Activated T-cell treated with anti-CD3 and anti-CD28 coated beads, Interleukin-2, amount 50 U/mL, for 24 hours (primary cell): ENCODE measurements around the gene LRP6.
A peak's percentile ranks its signal among the peaks of the same experiment; 100 is the strongest.
"Not testable (repeated sequence)": the region's sequence is repeated elsewhere in the genome, so short reads cannot be mapped to it uniquely, and the experiment has no call there.

ENCODE experiments used
- DNase-seq: peaks from one replicate; pipeline ENCODE4 v3.0.0-alpha.2; 2020
- H3K27ac Mint-ChIP-seq: 2 replicates; pipeline ENCODE4 v1.8.0; 2020; ENCODE audit warnings: mild to moderate bottlenecking, mixed read lengths
- H3K27me3 Mint-ChIP-seq: 2 replicates; pipeline ENCODE4 v1.8.0; 2020; ENCODE audit warnings: mixed read lengths
- H3K36me3 Mint-ChIP-seq: 2 replicates; pipeline ENCODE4 v1.8.0; 2020; ENCODE audit warnings: low read depth, mixed read lengths
- H3K4me1 Mint-ChIP-seq: 2 replicates; pipeline ENCODE4 v1.8.0; 2020; ENCODE audit warnings: low read depth, mixed read lengths
- H3K4me3 Mint-ChIP-seq: 2 replicates; pipeline ENCODE4 v1.8.0; 2020; ENCODE audit warnings: mild to moderate bottlenecking, moderate library complexity, mixed read lengths
- H3K9me3 Mint-ChIP-seq: 2 replicates; pipeline ENCODE4 v1.8.0; 2020; ENCODE audit warnings: mixed read lengths

Gene LRP6

GRCh38 chr12:12275874-12276273 is 9.0 kb upstream of the LRP6 start:
- Mint-ChIP-seq H3K36me3 (no peaks in the 10 kb centered on the region), H3K4me3 (no peak overlapping the region), H3K27me3 (no peaks in the 10 kb centered on the region), H3K4me1 (no peaks in the 10 kb centered on the region), H3K9me3 (peaks cover 12% of the 10 kb centered on the region), H3K27ac (no peak overlapping the region)
- no peak for DNase-seq

- DNase-seq: no peak
- no peaks in the 10 kb centered on the region for H3K27me3 Mint-ChIP-seq
- H3K4me3 Mint-ChIP-seq: no peak overlapping the region
- no peaks in the 10 kb centered on the region for H3K36me3 Mint-ChIP-seq
- no peak overlapping the region for H3K27ac Mint-ChIP-seq
- H3K9me3 Mint-ChIP-seq: peaks cover 12% of the 10 kb centered on the region
- no peaks in the 10 kb centered on the region for H3K4me1 Mint-ChIP-seq
These were observed 6.6 kb upstream of the LRP6 start for GRCh38 chr12:12273291-12273957.

DNA sequence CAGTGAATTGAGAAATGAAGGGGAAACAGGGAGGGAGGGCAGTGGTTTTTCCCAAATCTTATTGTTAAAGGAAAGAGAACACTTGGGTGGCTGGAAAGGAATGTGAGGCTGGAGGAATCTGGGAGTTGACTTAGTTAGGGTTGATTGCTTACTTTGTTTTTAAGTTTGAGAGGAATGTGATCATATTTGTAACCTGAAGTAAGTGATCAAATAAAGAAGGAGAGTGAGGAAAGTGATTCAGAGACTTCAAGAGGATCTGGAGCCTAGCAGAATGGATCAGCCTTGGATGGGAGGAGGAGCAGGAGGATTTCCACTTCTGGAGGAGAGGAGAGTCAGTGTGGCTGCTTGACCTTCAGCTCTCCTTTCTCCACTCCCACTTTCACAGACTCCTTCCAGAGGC is 6.0 kb upstream of the LRP6 start:
- Mint-ChIP-seq H3K27me3 (peaks cover 3% of the 10 kb centered on the region), H3K36me3 (no peaks in the 10 kb centered on the region), H3K4me1 (no peaks in the 10 kb centered on the region), H3K27ac (no peak overlapping the region), H3K4me3 (no peak overlapping the region), H3K9me3 (peaks cover 12% of the 10 kb centered on the region)
- no peak for DNase-seq

DNA sequence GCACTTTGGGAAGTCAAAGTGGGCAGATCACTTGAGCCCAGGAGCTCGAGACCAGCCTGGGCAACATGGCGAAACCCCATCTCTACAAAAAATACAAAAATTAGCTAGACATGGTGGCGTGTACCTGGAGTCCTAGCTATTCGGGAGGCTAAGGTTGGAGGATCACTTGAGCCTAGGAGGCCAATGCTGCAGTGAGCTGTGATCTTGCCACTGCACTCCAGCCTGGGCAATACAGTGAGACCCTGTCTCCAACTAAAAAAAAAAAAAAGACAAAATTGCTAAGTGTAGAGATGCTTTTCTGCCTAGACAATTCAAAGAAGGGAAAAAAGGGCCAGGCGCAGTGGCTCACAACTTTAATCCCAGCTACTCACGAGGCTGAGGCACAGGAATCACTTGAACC is 3.4 kb upstream of the LRP6 start:
- DNase-seq: no peak
- Mint-ChIP-seq H3K27me3 (peaks cover 18% of the 10 kb centered on the region), H3K36me3 (peaks cover 3% of the 10 kb centered on the region), H3K27ac (no peak overlapping the region), H3K4me1 (peaks cover 16% of the 10 kb centered on the region), H3K9me3 (no peaks in the 10 kb centered on the region), H3K4me3 (no peak overlapping the region)

GRCh38 chr12:12267742-12268200 is 927 bp upstream of the LRP6 start:
- Mint-ChIP-seq H3K4me3 (peak overlapping the region; percentile 85), H3K36me3 (peaks cover 3% of the 10 kb centered on the region), H3K4me1 (peaks cover 23% of the 10 kb centered on the region), H3K9me3 (no peaks in the 10 kb centered on the region), H3K27ac (peak overlapping the region; percentile 59), H3K27me3 (peaks cover 38% of the 10 kb centered on the region)
- DNase-seq: peak; percentile 32

DNA sequence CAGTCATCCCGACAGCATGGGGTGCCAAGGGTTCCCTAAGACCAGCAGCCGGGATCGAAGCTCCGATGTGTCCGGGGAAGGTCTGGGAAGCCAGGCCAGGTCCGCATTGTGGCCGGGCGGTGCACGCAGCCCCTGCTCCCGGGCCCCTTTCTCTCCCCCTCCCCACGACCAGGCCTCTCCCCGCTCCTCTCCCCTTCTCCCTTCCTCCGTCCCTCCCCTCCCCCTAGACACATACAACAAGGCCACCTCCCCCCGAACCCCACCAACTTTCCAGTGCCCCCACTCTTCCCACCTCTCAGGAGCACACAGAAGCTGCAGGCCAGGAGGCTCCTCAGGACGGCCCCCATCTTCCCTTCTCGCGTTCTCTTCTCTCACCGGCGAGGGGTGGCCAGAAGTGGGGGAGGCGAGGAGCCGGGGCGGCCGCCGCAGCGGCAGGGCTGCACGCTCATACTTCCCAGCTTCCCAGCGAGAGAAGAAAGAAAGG is 413 bp downstream of the LRP6 start:
- Mint-ChIP-seq H3K4me3 (peak overlapping the region; percentile 85), H3K4me1 (peaks cover 23% of the 10 kb centered on the region), H3K27ac (peak overlapping the region; percentile 83), H3K36me3 (peaks cover 3% of the 10 kb centered on the region), H3K9me3 (no peaks in the 10 kb centered on the region), H3K27me3 (peaks cover 46% of the 10 kb centered on the region)
- no peak for DNase-seq

DNA sequence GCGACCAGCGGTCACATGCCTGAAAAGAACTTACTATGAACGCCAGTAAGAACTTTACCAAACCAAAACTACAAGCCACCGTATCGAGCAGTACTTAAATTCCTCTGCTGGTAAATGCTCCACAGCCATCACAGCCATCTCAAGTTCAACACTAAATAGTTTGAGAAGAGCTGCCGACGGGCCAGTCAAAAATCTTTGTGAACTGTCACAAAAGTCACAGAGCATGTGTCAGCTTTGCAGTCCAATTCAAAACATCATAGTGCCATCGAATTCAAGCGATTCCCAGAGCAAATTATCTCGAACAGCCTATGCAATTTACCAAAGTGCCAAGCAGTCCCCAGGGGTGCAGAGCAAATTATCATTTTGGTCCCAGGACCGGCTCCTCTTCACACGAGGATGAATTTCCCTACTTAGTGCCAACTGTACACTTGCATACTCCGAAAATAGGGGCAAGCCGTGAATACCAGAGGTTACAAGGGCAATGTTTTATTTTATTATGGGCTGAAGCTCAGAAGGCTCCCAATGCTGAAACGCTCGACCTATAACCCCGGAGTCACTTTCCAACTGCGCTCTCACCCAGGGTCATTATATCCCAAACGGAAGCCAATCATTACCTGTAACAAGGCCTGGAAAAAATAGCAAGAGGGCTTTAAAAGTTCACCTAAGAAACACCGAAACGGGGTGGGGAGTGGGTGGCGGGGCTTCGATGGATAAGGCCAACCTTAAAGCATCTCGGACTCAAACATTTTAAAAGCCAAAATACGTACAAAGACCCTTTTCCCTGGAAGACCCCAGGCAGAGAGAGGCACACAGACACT is 1.1 kb downstream of the LRP6 start:
- peaks cover 23% of the 10 kb centered on the region for H3K4me1 Mint-ChIP-seq
- peaks cover 3% of the 10 kb centered on the region for H3K36me3 Mint-ChIP-seq
- peak; percentile 32 for DNase-seq
- peak overlapping the region; percentile 85 for H3K4me3 Mint-ChIP-seq
- no peaks in the 10 kb centered on the region for H3K9me3 Mint-ChIP-seq
- H3K27ac Mint-ChIP-seq: no peak overlapping the region
- peaks cover 46% of the 10 kb centered on the region for H3K27me3 Mint-ChIP-seq

GRCh38 chr12:12265035-12265434 is 1.8 kb downstream of the LRP6 start:
- Mint-ChIP-seq H3K4me1 (peaks cover 23% of the 10 kb centered on the region), H3K4me3 (peak overlapping the region; percentile 85), H3K27ac (no peak overlapping the region), H3K36me3 (peaks cover 3% of the 10 kb centered on the region), H3K27me3 (peaks cover 46% of the 10 kb centered on the region), H3K9me3 (no peaks in the 10 kb centered on the region)
- DNase-seq: no peak

GRCh38 chr12:12263909-12264308 is 2.9 kb downstream of the LRP6 start:
- Mint-ChIP-seq H3K27me3 (peaks cover 46% of the 10 kb centered on the region), H3K9me3 (no peaks in the 10 kb centered on the region), H3K36me3 (peaks cover 3% of the 10 kb centered on the region), H3K4me1 (peaks cover 23% of the 10 kb centered on the region), H3K27ac (no peak overlapping the region), H3K4me3 (no peak overlapping the region)
- no peak for DNase-seq

DNA sequence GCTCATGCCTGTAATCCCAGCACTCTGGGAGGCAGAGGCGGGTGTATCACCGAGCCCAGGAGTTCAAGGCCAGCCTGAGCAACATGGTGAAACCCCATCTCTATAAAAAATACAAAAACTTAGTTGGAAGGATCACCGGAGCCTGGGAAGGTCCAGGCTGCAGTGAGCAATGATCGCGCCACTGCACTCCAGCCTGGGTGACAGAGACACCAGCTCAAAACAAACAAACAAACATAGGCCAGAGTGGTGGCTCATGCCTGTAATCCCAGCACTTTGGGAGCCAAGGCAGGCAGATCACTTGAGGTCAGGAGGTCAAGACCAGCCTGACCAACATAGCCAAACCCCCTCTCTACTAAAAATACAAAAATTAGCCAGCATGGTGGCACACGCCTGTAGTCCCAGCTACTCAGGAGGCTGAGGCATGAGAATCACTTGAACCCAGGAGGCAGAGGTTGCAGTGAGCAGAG is 10.5 kb downstream of the LRP6 start:
- H3K27me3 Mint-ChIP-seq, H3K27ac Mint-ChIP-seq, H3K4me1 Mint-ChIP-seq, H3K4me3 Mint-ChIP-seq, H3K36me3 Mint-ChIP-seq, H3K9me3 Mint-ChIP-seq, DNase-seq: not testable (repeated sequence)

GRCh38 chr12:12254553-12254952 is 12.3 kb downstream of the LRP6 start:
- no peak for DNase-seq
- H3K36me3 Mint-ChIP-seq: no peaks in the 10 kb centered on the region
- no peak overlapping the region for H3K27ac Mint-ChIP-seq
- H3K27me3 Mint-ChIP-seq: peaks cover 3% of the 10 kb centered on the region
- H3K4me1 Mint-ChIP-seq: peaks cover 8% of the 10 kb centered on the region
- H3K9me3 Mint-ChIP-seq: no peaks in the 10 kb centered on the region
- no peak overlapping the region for H3K4me3 Mint-ChIP-seq

DNA sequence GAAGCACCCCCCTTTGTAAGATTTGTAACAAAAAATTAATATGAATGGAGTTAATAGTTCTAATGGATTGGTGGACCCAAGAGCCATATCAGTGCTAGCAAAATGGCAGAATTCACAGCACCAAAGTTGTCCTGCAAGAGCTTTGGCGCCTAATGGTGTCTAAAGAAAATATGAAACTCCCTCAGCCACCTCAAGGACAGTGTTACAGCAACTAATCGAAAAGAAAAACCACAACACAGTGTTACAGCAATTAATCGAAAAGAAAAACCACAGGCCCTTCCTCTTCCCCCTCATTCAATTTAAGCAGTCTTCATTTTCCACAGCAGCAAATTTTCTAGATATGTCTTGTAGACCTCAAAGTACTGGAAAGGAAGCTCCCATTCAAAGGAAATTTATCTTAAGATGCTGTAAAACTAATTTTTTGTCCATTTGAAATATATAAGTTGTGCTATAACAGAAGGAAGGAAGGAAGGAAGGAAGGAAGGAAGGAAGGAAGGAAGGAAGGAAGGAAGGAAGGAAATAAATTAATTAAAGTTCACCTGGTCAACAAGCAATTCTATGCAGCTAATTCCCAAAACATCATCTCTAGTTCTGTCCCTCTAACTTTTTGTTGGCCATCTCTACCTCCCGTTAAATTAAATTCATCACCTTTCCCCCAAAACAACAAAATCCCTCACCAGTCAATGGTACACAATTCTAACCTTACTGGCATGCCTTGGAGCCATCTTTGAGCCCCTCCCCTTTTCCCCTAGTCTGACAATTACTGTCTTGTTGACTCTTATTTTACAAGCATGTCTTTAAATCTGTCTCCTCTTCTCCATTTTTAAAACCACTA is 17.4 kb downstream of the LRP6 start:
- H3K4me1 Mint-ChIP-seq: peaks cover 14% of the 10 kb centered on the region
- H3K27me3 Mint-ChIP-seq: no peaks in the 10 kb centered on the region
- no peaks in the 10 kb centered on the region for H3K9me3 Mint-ChIP-seq
- peaks cover under 1% of the 10 kb centered on the region for H3K36me3 Mint-ChIP-seq
- no peak overlapping the region for H3K4me3 Mint-ChIP-seq
- H3K27ac Mint-ChIP-seq: no peak overlapping the region
- DNase-seq: no peak

DNA sequence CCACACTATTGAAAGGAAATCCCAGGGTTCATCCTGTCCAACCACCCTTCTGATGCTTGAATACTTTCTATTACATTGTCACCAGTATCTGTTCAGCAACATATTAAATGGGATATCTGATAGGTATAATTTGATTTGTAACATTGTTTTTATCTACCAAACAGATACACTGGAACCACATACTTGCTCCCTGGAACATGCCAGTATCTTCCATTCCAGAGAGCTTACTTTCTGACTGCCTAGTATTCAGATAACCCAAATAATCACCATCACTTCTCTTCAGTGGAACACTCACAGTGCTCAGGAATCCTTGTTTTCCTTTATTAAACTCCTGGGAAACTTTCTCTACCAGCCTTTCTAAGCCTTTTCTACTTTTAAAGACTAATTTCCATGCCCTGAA is 19.3 kb downstream of the LRP6 start:
- H3K27me3 Mint-ChIP-seq: no peaks in the 10 kb centered on the region
- no peak for DNase-seq
- H3K36me3 Mint-ChIP-seq: peaks cover 8% of the 10 kb centered on the region
- H3K9me3 Mint-ChIP-seq: no peaks in the 10 kb centered on the region
- peaks cover 14% of the 10 kb centered on the region for H3K4me1 Mint-ChIP-seq
- no peak overlapping the region for H3K27ac Mint-ChIP-seq
- H3K4me3 Mint-ChIP-seq: no peak overlapping the region

DNA sequence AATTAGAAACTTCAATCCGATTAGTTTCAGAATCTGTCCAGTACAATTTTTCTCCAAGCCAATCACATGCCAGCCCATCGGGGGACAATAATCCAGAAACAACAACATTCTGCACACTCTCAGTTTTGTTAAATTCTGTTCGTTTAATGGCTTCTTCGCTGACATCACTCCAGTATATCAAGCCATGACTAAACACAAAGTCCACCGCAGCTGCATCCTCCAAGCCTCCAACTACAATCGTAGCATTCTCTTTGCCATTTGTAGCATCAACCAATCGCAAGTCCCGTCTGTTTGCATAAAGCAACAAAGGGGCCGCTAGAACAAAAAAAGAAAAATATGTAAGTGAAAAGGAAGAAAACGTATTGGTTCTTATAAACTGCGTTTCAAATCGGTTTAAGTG is 22.5 kb downstream of the LRP6 start:
- peaks cover 13% of the 10 kb centered on the region for H3K4me1 Mint-ChIP-seq
- DNase-seq: no peak
- H3K27ac Mint-ChIP-seq: no peak overlapping the region
- no peaks in the 10 kb centered on the region for H3K9me3 Mint-ChIP-seq
- H3K27me3 Mint-ChIP-seq: no peaks in the 10 kb centered on the region
- H3K36me3 Mint-ChIP-seq: peaks cover 8% of the 10 kb centered on the region
- no peak overlapping the region for H3K4me3 Mint-ChIP-seq
